Fibroblast of the aortic adventitia (primary cell): ENCODE data around the gene EXOC6. TPM values are rescaled to one million over a fixed set of nuclear protein-coding genes. Genes with fewer than 3 reads are reported as not detected.

Source experiments
- DNase-seq: peaks from one replicate; pipeline ENCODE4 v3.0.0-alpha.2; 2010; ENCODE audit warnings: low read depth
- H3K4me3 ChIP-seq: 2 replicates; pipeline ENCODE4 v1.5.1; 2011; ENCODE audit warnings: low read depth, mild to moderate bottlenecking, control low read depth, low read length, moderate library complexity
- total RNA-seq: library from RNA; depleted of rRNA; stranded (reverse); fragments of >200 nt; gene quantifications from 2 replicates; pipeline ENCODE4 v1.2.3, GENCODE V29; 2012; ENCODE audit warnings: low replicate concordance
- TF ChIP-seq, protein P1 (sequence below): IDR thresholded peaks from 2 replicates; pipeline ENCODE4 v1.5.1; 2011; ENCODE audit warnings: mild to moderate bottlenecking, low read length, control low read depth, inconsistent platforms; ENCODE audit not compliant: insufficient read depth

EXOC6 gene
- total RNA-seq, 1 donor = 16.5 TPM

DNA sequence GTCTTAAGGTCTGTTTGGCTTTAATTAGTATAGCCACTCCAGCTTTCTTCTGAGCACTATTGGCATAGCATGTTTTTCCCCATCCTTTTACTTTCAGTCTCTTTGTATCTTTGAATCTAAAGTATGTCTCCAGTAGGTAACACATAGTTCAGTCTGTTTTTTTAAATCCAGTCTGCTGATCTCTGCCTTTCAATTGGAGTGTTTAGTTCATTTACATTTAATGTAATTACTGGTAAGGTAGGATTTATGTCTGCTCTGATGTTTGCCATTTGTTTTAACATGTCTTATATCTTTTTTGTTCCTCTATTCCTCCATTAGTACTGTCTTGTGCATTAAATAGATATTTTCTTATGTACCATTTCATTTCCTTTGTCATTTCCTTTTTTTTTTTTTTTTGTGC is 72.5 kb downstream of the EXOC6 start:
- DNase-seq = no peak
- H3K4me3 ChIP-seq = no peak overlapping the region
- TF ChIP-seq, protein P1, sequence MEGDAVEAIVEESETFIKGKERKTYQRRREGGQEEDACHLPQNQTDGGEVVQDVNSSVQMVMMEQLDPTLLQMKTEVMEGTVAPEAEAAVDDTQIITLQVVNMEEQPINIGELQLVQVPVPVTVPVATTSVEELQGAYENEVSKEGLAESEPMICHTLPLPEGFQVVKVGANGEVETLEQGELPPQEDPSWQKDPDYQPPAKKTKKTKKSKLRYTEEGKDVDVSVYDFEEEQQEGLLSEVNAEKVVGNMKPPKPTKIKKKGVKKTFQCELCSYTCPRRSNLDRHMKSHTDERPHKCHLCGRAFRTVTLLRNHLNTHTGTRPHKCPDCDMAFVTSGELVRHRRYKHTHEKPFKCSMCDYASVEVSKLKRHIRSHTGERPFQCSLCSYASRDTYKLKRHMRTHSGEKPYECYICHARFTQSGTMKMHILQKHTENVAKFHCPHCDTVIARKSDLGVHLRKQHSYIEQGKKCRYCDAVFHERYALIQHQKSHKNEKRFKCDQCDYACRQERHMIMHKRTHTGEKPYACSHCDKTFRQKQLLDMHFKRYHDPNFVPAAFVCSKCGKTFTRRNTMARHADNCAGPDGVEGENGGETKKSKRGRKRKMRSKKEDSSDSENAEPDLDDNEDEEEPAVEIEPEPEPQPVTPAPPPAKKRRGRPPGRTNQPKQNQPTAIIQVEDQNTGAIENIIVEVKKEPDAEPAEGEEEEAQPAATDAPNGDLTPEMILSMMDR = no peak

DNA sequence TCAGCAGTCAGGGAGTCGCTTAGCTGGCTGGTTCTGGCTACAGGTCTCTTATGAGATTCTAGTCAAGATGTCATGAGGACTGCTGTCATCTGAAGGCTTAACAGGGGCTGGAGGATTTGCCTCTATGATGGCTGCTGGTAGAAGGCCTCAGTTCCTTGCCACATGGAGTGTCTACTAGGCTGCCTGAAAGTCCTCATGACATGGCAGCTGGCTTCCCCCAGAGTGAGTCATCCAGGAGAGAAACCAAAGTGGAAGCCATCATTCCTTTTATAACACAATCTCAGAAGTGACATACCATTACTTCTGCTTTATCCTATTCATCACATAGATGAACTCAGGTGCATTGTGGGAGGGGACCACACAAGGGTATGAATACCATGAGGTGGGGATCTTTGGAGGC is 75.1 kb downstream of the EXOC6 start:
- TF ChIP-seq, protein P1 = no peak
- DNase-seq = no peak
- H3K4me3 ChIP-seq = no peak overlapping the region

DNA sequence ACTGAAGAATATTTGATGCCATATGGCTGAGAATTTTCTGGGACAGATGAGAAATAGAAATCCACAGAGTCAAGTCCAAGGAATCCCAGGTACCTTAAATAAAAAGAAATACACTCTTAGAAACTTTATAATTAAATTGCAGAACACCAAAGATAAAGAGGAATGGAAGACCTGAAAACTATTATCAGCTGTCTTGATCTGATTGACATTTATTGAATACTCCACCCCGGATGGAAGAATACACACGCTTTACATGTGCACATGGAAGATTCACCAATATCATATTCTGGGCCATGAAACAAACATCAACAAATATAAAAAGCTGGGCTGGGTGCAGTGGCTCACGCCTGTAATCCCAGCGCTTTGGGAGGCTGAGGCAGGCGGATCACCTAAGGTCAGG is 81.6 kb downstream of the EXOC6 start:
- DNase-seq = no peak
- TF ChIP-seq, protein P1 = no peak
- no peak overlapping the region for H3K4me3 ChIP-seq

DNA sequence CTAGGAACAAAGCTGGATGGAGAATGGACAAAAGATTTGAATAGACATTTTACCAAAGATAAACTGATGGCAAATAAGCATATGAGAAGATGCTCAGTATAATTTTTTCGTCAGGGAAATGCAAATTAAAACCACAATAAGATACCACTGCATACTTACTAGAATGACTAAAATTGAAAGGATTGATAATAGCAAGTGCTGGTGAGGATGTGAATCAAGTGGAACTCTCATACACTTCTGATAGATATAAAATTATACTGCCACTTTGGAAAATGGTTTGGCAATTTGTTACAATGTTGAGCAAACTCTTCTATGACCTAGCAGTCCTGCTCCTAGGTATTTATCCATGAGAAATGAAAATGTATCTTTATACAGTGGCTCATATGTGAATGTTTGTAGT is 83.3 kb downstream of the EXOC6 start:
- H3K4me3 ChIP-seq = no peak overlapping the region
- TF ChIP-seq, protein P1 = no peak
- DNase-seq = no peak

DNA sequence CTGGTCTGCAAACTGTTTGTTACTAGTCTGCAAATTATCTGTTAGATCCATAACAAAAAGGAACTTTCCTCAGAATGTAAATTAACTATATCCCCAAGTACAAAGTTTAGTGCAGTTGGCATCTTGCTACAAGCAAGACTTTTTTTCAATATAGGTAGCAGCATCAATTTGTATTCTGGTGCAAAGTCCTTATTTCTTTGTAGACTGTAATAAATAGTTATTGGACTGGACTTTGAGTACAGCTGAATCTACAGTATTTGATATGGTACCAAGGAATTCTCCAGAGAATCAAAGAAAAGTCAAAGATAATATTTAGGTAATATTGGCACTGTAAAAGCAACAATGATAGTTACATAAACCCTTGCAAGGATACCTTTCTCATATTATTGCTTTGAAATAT is 89.6 kb downstream of the EXOC6 start:
- H3K4me3 ChIP-seq = no peak overlapping the region
- no peak for DNase-seq
- TF ChIP-seq, protein P1 = no peak

DNA sequence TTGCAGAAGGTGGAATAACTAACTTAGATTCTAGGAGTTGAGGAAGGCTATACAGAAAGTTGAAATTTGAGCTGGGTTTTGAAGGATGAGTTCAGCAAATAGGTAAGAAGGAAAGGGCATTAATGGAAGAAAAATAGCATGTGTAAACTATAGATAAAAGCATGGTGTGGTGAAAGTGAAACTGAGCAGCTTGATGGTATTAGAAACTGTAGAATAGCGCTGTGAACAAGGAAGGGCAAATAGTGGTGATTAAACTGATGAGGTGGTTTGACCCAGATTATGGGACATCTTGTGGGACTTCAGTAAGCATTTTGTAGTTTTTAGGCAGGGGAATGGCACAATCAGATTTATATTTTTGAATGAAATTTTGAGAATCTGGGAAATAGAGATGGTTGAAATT is 90.5 kb downstream of the EXOC6 start:
- no peak overlapping the region for H3K4me3 ChIP-seq
- TF ChIP-seq, protein P1 = no peak
- no peak for DNase-seq

DNA sequence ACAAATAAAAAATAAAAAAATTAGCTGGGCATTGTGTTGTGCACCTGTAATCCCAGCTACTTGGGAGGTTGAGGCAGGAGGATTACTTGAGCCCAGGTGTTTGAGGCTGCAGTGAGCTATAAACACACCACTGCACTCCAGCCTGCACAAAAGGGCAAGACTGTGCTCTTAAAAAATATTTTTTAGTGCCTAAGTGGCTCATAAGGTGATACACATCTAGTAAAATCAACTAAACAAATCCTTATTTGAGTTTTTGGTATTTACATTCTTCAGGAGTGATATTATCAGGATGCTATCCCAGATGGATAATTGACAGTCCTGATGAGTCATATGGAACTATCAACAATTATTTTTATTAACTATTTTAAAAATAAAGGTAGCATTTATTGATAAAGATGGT is 93.9 kb downstream of the EXOC6 start:
- TF ChIP-seq, protein P1 = no peak

More for the DNA sequence above, 93.9 kb downstream of the EXOC6 start:
- no peak for DNase-seq
- H3K4me3 ChIP-seq = no peak overlapping the region
